Upper lobe of left lung (tissue), 4 donors: ENCODE results near the gene KARS1.

ENCODE experiments used
- CTCF ChIP-seq, 6 experiments: fragments of 450-650 bp in 4 of 6; fragments of 200-600 bp in 2 of 6; sonication (generic) in 2 of 6; IDR thresholded peaks; one replicate each; pipeline ENCODE4 v1.5.1; 2016 to 2019; ENCODE audit warnings: antibody characterized with exemption in 6 of 6
- EP300 ChIP-seq, 4 donors: sonication (generic); formaldehyde crosslinking; IDR thresholded peaks; one replicate each; pipeline ENCODE4 v1.5.1; 2017; ENCODE audit warnings: antibody characterized with exemption in 4 of 4, control low read depth in 2 of 4
- POLR2A ChIP-seq, 4 donors: fragments of 450-650 bp; IDR thresholded peaks; one replicate each; pipeline ENCODE4 v1.5.1; 2016 to 2017; ENCODE audit warnings: antibody characterized with exemption in 4 of 4, mild to moderate bottlenecking in 2 of 4

GRCh38 chr16:75615619-75616018, 31.8 kb downstream of the KARS1 start:
- TF ChIP-seq CTCF (IDR thresholded peaks at IDR 0.05), result no peak
- no peak for TF ChIP-seq POLR2A (IDR thresholded peaks at IDR 0.05)
- no peak for TF ChIP-seq EP300 (IDR thresholded peaks at IDR 0.05)
